Stomach (tissue), 9 donors: ENCODE data around the gene RDH5. TPM values are rescaled to one million over a fixed set of nuclear protein-coding genes. Genes with fewer than 3 reads are reported as not detected.
"Not testable (repeated sequence)": the region's sequence is repeated elsewhere in the genome, so short reads cannot be mapped to it uniquely, and the experiment has no call there.

Source experiments
- DNase-seq, 2 donors: peaks; one replicate each; pipeline versions ENCODE4 v3.0.0 to v3.0.0-alpha.2; 2013 to 2019
- H3K27ac ChIP-seq, 5 donors: fragments of 200-600 bp in 4 of 5; sonication (generic) in 4 of 5; one replicate each; pipeline ENCODE4 v1.5.1; 2013 to 2019; ENCODE audit warnings: mild to moderate bottlenecking in 1 of 5, moderate library complexity in 1 of 5
- H3K27me3 ChIP-seq, 3 donors: fragments of 200-600 bp; sonication (generic); one replicate each; pipeline ENCODE4 v1.5.1; 2017 to 2019; ENCODE audit warnings: mixed run types in 1 of 3
- H3K36me3 ChIP-seq, 4 donors: fragments of 200-600 bp; sonication (generic); 1 replicate in 3 of 4; 2 replicates in 1 of 4; pipeline ENCODE4 v1.5.1; 2016 to 2019
- H3K4me1 ChIP-seq, 4 donors: fragments of 200-600 bp; sonication (generic); one replicate each; pipeline ENCODE4 v1.5.1; 2016 to 2019
- H3K4me3 ChIP-seq, 4 donors: fragments of 200-600 bp; sonication (generic) in 3 of 4; one replicate each; pipeline ENCODE4 v1.5.1; 2016 to 2019; ENCODE audit warnings: mild to moderate bottlenecking in 1 of 4
- H3K9me3 ChIP-seq, 4 donors: fragments of 200-600 bp; sonication (generic); one replicate each; pipeline ENCODE4 v1.5.1; 2016 to 2019
- EP300 ChIP-seq: sonication (generic); formaldehyde crosslinking; IDR thresholded peaks from one replicate; pipeline ENCODE4 v1.6.1; 2017; ENCODE audit warnings: antibody characterized with exemption
- POLR2A ChIP-seq, 4 donors: fragments of 450-650 bp; IDR thresholded peaks; one replicate each; pipeline ENCODE4 v1.6.1; 2016; ENCODE audit warnings: antibody characterized with exemption in 4 of 4, control low read depth in 2 of 4, mild to moderate bottlenecking in 1 of 4, moderate library complexity in 1 of 4
- POLR2AphosphoS5 ChIP-seq, 3 donors: sonication (generic); formaldehyde crosslinking; IDR thresholded peaks; one replicate each; pipeline ENCODE4 v1.6.1; 2016; ENCODE audit warnings: antibody characterized with exemption in 3 of 3
- WGBS, 5 donors: extraction: QIAGEN DNeasy Blood & Tissue Kit in 3 of 5; methylation state at CpG; one replicate each; pipeline versions ENCODE4 v1.1.5 to v1.1.7; 2013 to 2018; 5-methylcytosine and 5-hydroxymethylcytosine counted together
- intact Hi-C: fragments of 100-400 bp; cut with DNase I; formaldehyde crosslinking; loops from one replicate; pipeline ENCODE4 v1.15.1; 2023; ENCODE audit warnings: low total_unique reads
- polyA plus RNA-seq, 3 donors: library from polyadenylated mRNA; stranded (reverse); fragments of 200-250 nt; gene quantifications; one replicate each; pipeline ENCODE4 v1.2.3, GENCODE V29; 2013
- total RNA-seq, 5 donors: library from RNA; depleted of rRNA; stranded (reverse); fragments of >200 nt; gene quantifications; one replicate each; pipeline versions ENCODE4 v1.1.0 to v1.2.3, GENCODE V29; 2014 to 2016
- TF ChIP-seq, protein P1 (sequence below), 7 experiments: fragments of 450-650 bp in 4 of 7; fragments of 200-600 bp in 3 of 7; sonication (generic) in 3 of 7; IDR thresholded peaks; one replicate each; pipeline ENCODE4 v1.5.1; 2016 to 2019; ENCODE audit warnings: antibody characterized with exemption in 7 of 7, control low read depth in 2 of 7, mild to moderate bottlenecking in 1 of 7
- donor health status: healthy with polysubstance abuse.
- donor health status: Bipolar disorder and iron deficiency.
- donor health status: healthy.

The RDH5 gene
- total and polyA plus RNA-seq, 8 donors, result 3.2 to 41.2 (median 10.1) TPM

DNA sequence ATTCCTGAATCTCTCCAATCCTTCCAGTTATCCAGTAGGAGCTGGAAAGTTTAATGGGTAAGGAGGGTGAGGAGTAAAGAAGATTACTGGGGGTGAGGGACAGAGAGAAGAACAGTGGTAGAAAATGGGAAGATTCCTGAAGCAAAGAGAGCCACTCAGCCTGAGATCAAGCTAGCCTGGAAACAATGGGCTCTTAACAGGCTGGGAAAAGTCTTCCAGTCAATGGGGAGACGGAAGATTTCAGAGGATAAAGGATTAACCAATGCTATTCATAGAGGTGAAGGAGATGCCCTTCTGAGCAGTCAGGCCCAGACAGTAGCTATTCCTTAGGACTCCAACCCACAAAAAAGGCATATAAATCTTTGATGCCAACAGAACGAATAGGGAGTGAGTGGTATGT lies 37.5 kb downstream of the RDH5 start:
- Histone ChIP-seq H3K4me3 (no peak overlapping the region), H3K27me3 (no peaks in the 10 kb centered on the region), H3K9me3 (no peaks in the 10 kb centered on the region), H3K36me3 (peaks cover 40 to 99% (median 94%) of the 10 kb centered on the region in 4 donors), H3K4me1 (no peaks in the 10 kb centered on the region), H3K27ac (no peak overlapping the region)
- intact Hi-C loops, result no loop called here
- DNase-seq, result no peak
- TF ChIP-seq, protein P1, sequence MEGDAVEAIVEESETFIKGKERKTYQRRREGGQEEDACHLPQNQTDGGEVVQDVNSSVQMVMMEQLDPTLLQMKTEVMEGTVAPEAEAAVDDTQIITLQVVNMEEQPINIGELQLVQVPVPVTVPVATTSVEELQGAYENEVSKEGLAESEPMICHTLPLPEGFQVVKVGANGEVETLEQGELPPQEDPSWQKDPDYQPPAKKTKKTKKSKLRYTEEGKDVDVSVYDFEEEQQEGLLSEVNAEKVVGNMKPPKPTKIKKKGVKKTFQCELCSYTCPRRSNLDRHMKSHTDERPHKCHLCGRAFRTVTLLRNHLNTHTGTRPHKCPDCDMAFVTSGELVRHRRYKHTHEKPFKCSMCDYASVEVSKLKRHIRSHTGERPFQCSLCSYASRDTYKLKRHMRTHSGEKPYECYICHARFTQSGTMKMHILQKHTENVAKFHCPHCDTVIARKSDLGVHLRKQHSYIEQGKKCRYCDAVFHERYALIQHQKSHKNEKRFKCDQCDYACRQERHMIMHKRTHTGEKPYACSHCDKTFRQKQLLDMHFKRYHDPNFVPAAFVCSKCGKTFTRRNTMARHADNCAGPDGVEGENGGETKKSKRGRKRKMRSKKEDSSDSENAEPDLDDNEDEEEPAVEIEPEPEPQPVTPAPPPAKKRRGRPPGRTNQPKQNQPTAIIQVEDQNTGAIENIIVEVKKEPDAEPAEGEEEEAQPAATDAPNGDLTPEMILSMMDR (IDR thresholded peaks at IDR 0.05), result no peak
- TF ChIP-seq EP300, result no peak
- no peak for TF ChIP-seq POLR2AphosphoS5 (IDR thresholded peaks at IDR 0.05)
- no peak for TF ChIP-seq POLR2A (IDR thresholded peaks at IDR 0.05)
- WGBS, 5 donors, result 77 to 84% (median 81%) methylated on average over 2 of the region's 2 CpGs

DNA sequence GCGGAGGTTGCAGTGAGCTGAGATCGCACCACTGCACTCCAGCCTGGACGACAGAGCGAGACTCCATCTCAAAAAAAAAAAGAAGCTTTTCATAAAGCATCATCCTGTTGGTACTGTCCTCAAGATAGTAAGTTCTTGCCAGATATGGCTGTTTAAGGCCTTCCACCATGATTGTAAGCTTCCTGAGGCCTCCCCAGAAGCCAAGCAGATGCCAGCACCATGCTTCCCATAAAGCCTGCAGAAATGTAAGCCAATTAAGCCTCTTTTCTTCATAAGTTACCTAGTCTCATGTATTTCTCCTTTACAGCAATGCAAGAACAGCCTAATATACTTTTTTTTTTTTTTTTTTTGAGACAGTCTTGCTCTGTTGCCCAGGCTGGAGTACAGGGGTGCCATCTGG lies 38.4 kb downstream of the RDH5 start:
- H3K36me3 ChIP-seq, result peaks cover 33 to 99% (median 94%) of the 10 kb centered on the region in 4 donors
- H3K4me1 ChIP-seq, H3K27ac ChIP-seq, H3K27me3 ChIP-seq, H3K4me3 ChIP-seq, intact Hi-C loops, DNase-seq, H3K9me3 ChIP-seq: not testable (repeated sequence)
- WGBS, 5 donors, result 95 to 100% (median 99%) methylated on average over 4 of the region's 4 CpGs

DNA sequence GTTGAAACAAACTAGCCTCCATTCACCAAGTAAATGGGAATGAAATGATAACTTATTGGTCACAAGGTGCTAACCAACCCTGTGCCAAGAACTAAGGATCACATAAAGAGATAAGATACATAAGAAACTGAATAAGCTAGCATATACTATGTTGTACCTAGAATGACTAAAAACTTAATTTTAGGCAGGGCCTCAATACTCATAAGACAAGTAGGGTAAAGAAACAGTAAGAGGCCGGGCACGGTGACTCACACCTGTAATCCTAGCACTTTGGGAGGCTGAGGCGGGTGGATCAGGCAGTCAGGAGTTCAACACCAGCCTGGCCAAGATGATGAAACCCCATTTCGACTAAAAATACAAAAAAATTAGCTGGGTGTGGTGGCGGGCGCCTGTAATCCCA lies 40.5 kb downstream of the RDH5 start:
- H3K27ac ChIP-seq, result no peak overlapping the region
- no peaks in the 10 kb centered on the region for H3K9me3 ChIP-seq
- no peak for DNase-seq
- H3K27me3 ChIP-seq, result no peaks in the 10 kb centered on the region
- H3K4me1 ChIP-seq, result no peaks in the 10 kb centered on the region
- peaks cover 33 to 92% (median 83%) of the 10 kb centered on the region in 4 donors for H3K36me3 ChIP-seq
- WGBS, 5 donors, result 87 to 95% (median 93%) methylated on average over 6 of the region's 6 CpGs
- H3K4me3 ChIP-seq, result no peak overlapping the region
- intact Hi-C loops, result no loop called here
- TF ChIP-seq EP300 (no peak), POLR2A (IDR thresholded peaks at IDR 0.05) (no peak), POLR2AphosphoS5 (IDR thresholded peaks at IDR 0.05) (no peak)
- TF ChIP-seq, protein P1 (IDR thresholded peaks at IDR 0.05), result no peak

DNA sequence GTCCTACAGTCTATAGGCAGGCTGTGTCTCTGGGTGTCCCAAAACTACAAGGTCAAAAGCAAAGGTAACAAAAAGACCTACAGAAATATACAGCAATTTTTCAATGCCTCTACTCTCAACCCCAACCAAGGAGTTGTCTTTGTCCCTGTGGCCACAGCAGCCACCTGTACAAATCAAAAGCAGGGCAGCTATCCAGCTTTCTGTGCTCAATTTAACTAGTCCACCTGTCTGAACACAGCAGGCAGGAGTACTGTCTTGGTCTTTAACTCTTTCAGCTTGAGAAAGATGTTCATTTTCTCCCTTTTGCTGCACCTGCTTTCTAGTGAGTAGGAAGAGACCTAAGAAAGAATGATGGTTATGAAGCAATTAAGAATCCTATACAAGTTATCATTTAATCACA lies 42.5 kb downstream of the RDH5 start:
- TF ChIP-seq POLR2AphosphoS5 (IDR thresholded peaks at IDR 0.05) (no peak), POLR2A (IDR thresholded peaks at IDR 0.05) (no peak), EP300 (no peak)
- TF ChIP-seq, protein P1 (IDR thresholded peaks at IDR 0.05), result no peak
- Histone ChIP-seq H3K4me1 (no peaks in the 10 kb centered on the region), H3K27me3 (no peaks in the 10 kb centered on the region), H3K4me3 (no peak overlapping the region), H3K36me3 (peaks cover 18 to 87% (median 80%) of the 10 kb centered on the region in 4 donors), H3K27ac (no peak overlapping the region), H3K9me3 (no peaks in the 10 kb centered on the region)
- intact Hi-C loops, result no loop called here
- DNase-seq, result no peak

DNA sequence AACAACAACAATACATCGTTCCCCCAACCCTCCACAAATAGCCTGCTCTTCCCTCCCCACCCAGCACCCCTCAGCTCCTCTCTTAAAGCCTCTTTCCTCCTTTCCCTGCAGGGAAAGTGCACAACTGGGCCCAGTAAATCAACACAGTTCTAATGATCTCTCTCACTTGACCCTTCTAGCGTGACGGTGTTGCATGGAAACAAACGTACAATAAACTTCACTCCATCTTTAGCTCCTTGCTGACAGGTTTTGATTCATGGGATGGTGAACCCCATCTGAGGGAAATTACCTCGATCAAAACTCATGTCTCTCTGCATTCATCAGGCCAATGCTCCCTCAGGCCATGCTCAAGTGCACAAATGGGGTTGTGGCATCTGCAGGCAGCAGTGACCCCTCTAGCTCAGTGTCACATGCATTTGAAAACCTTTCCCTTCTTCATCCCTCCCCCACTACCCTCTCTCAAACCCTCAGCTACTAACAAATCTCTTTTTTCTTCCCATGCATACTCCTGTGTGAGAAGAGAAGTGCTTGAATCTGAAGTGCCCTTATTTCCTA lies 45.6 kb downstream of the RDH5 start:
- TF ChIP-seq, protein P1 (IDR thresholded peaks at IDR 0.05), result no peak
- TF ChIP-seq POLR2A (IDR thresholded peaks at IDR 0.05) (no peak), EP300 (no peak), POLR2AphosphoS5 (IDR thresholded peaks at IDR 0.05) (no peak)
- H3K27ac ChIP-seq, result no peak overlapping the region
- intact Hi-C loops, result no loop called here
- H3K4me1 ChIP-seq, result no peaks in the 10 kb centered on the region
- H3K9me3 ChIP-seq, result no peaks in the 10 kb centered on the region
- H3K27me3 ChIP-seq, result no peaks in the 10 kb centered on the region
- H3K4me3 ChIP-seq, result no peak overlapping the region
- WGBS, 5 donors, result 64 to 84% (median 84%) methylated on average over 5 of the region's 5 CpGs
- no peak for DNase-seq
- H3K36me3 ChIP-seq, result peaks cover 5 to 86% (median 70%) of the 10 kb centered on the region in 4 donors
